CD4-positive, CD25-positive, alpha-beta regulatory T cell (primary cell): Measurements from ENCODE around the gene WNT7A. TPM values are rescaled to one million over a fixed set of nuclear protein-coding genes. Genes with fewer than 3 reads are reported as not detected.

Experiments
- ATAC-seq, 2 donors: fragments of 150-1000 bp; cut with Tn5 transposase; one replicate each; pipeline ENCODE4 v1.10.0; 2021; ENCODE audit warnings: low read depth in 2 of 2, moderate number of reproducible peaks in 2 of 2, moderate library complexity in 1 of 2
- DNase-seq, 3 donors: peaks; one replicate each; pipeline versions ENCODE4 v3.0.0 to v3.0.0-alpha.2; 2012 to 2022; ENCODE audit warnings: mixed read lengths in 1 of 3
- H3K27ac ChIP-seq: one replicate; pipeline ENCODE4 v1.7.0; 2013; ENCODE audit warnings: mild to moderate bottlenecking, low read length; ENCODE audit not compliant: insufficient read depth, poor library complexity, severe bottlenecking
- H3K27me3 ChIP-seq: one replicate; pipeline ENCODE4 v1.7.0; 2013; ENCODE audit warnings: low read length; ENCODE audit not compliant: control insufficient read depth, insufficient read depth
- H3K36me3 ChIP-seq: one replicate; pipeline ENCODE4 v1.7.0; 2013; ENCODE audit warnings: mild to moderate bottlenecking, low read length, moderate library complexity; ENCODE audit not compliant: control insufficient read depth, insufficient read depth
- H3K4me1 ChIP-seq: 2 replicates; pipeline ENCODE4 v1.7.0; 2013; ENCODE audit warnings: mild to moderate bottlenecking, low read length; ENCODE audit not compliant: insufficient read depth, control insufficient read depth, poor library complexity, severe bottlenecking
- H3K4me3 ChIP-seq: one replicate; pipeline ENCODE4 v1.7.0; 2013; ENCODE audit warnings: low read depth, mild to moderate bottlenecking, low read length, moderate library complexity
- H3K9me3 ChIP-seq, 2 experiments: 1 replicate in 1 of 2; 2 replicates in 1 of 2; pipeline ENCODE4 v1.7.0; 2013; ENCODE audit warnings: low read length in 2 of 2, mild to moderate bottlenecking in 1 of 2, moderate library complexity in 1 of 2; ENCODE audit not compliant: control insufficient read depth in 2 of 2
- H3K27ac Mint-ChIP-seq, 3 donors: one replicate each; pipeline ENCODE4 v1.8.0; 2020 to 2022; ENCODE audit warnings: mild to moderate bottlenecking in 3 of 3, mixed read lengths in 3 of 3, moderate library complexity in 2 of 3
- H3K27me3 Mint-ChIP-seq: one replicate; pipeline ENCODE4 v1.8.0; 2022; ENCODE audit warnings: mild to moderate bottlenecking, mixed read lengths
- H3K36me3 Mint-ChIP-seq: one replicate; pipeline ENCODE4 v1.8.0; 2020; ENCODE audit warnings: mixed read lengths
- H3K4me1 Mint-ChIP-seq, 4 donors: one replicate each; pipeline ENCODE4 v1.8.0; 2020 to 2022; ENCODE audit warnings: mixed read lengths in 4 of 4, mild to moderate bottlenecking in 1 of 4
- H3K4me3 Mint-ChIP-seq, 4 donors: one replicate each; pipeline ENCODE4 v1.8.0; 2020 to 2022; ENCODE audit warnings: mild to moderate bottlenecking in 4 of 4, mixed read lengths in 4 of 4, moderate library complexity in 3 of 4
- H3K9me3 Mint-ChIP-seq, 7 donors: one replicate each; pipeline ENCODE4 v1.8.0; 2020 to 2022; ENCODE audit warnings: mixed read lengths in 7 of 7, mild to moderate bottlenecking in 3 of 7, moderate library complexity in 2 of 7
- polyA plus RNA-seq, 4 donors: library from polyadenylated mRNA; unstranded; fragments of 300-500 nt; fragmentation: Illumina TruSeq; gene quantifications; one replicate each; pipeline ENCODE4 v1.2.3, GENCODE V29; 2021
- total RNA-seq: library from RNA; stranded (reverse); gene quantifications from one replicate; pipeline ENCODE4 v1.2.3, GENCODE V29; 2022

Gene WNT7A
- total and polyA plus RNA-seq, 5 donors from 2014 or later = 0.34 to 2.5 (median 1.1) TPM; not detected in 1

DNA sequence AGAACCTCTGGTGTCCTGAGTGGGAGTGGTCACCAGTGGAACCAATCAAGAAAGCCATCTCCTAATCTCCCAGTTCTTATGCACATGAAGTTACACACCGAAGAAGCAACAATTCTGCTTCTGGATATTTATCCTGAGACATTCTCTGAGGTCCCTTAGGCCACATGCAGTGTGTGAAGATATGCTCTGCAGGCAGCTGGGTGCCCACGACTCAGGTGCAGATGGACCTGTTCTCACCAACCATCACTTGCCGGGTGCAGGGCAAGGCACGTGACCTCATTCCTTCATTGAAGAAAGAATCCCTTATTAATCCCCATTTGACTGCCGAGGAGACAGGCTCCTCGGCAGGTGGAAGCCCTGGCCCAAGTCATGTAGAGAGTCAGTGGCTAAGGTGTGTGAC is 79.8 kb downstream of the WNT7A start:
- ATAC-seq (no peak), DNase-seq (no peak)
- Histone ChIP-seq H3K4me1 (no peaks in the 10 kb centered on the region), H3K36me3 (no peaks in the 10 kb centered on the region), H3K27ac (no peak overlapping the region), H3K4me3 (no peak overlapping the region), H3K9me3 (no peaks in the 10 kb centered on the region), H3K27me3 (no peaks in the 10 kb centered on the region)
- Mint-ChIP-seq H3K27ac (no peak overlapping the region), H3K27me3 (no peaks in the 10 kb centered on the region), H3K4me1 (no peaks in the 10 kb centered on the region), H3K9me3 (peaks cover 0 to 2% (median 0%) of the 10 kb centered on the region in 7 donors), H3K36me3 (no peaks in the 10 kb centered on the region), H3K4me3 (no peak overlapping the region)

- Mint-ChIP-seq H3K9me3 (peaks cover 0 to 2% (median 0%) of the 10 kb centered on the region in 7 donors), H3K36me3 (no peaks in the 10 kb centered on the region), H3K27me3 (peaks cover 4% of the 10 kb centered on the region), H3K4me3 (no peak overlapping the region), H3K27ac (no peak overlapping the region), H3K4me1 (no peaks in the 10 kb centered on the region)
- Histone ChIP-seq H3K4me1 (no peaks in the 10 kb centered on the region), H3K9me3 (no peaks in the 10 kb centered on the region), H3K36me3 (no peaks in the 10 kb centered on the region), H3K27ac (no peak overlapping the region), H3K27me3 (no peaks in the 10 kb centered on the region), H3K4me3 (no peak overlapping the region)
- DNase-seq (no peak), ATAC-seq (no peak)
These were observed 81.5 kb downstream of the WNT7A start for GRCh38 chr3:13798401-13798800.

GRCh38 chr3:13796701-13797460 is 83.0 kb downstream of the WNT7A start:
- H3K27ac ChIP-seq = no peak overlapping the region
- Mint-ChIP-seq H3K4me1 (no peaks in the 10 kb centered on the region), H3K4me3 (no peak overlapping the region), H3K27me3 (peaks cover 4% of the 10 kb centered on the region), H3K9me3 (no peaks in the 10 kb centered on the region), H3K36me3 (no peaks in the 10 kb centered on the region), H3K27ac (no peak overlapping the region)
- no peaks in the 10 kb centered on the region for H3K27me3 ChIP-seq
- no peaks in the 10 kb centered on the region for H3K9me3 ChIP-seq
- no peak overlapping the region for H3K4me3 ChIP-seq
- DNase-seq = no peak
- H3K36me3 ChIP-seq = no peaks in the 10 kb centered on the region
- H3K4me1 ChIP-seq = no peaks in the 10 kb centered on the region
- ATAC-seq = no peak

- no peak overlapping the region for H3K4me3 ChIP-seq
- no peaks in the 10 kb centered on the region for H3K36me3 Mint-ChIP-seq
- no peaks in the 10 kb centered on the region for H3K4me1 ChIP-seq
- DNase-seq (no peak), ATAC-seq (no peak)
- no peaks in the 10 kb centered on the region for H3K9me3 ChIP-seq
- H3K4me1 Mint-ChIP-seq = no peaks in the 10 kb centered on the region
- no peaks in the 10 kb centered on the region for H3K9me3 Mint-ChIP-seq
- no peak overlapping the region for H3K27ac ChIP-seq
- no peaks in the 10 kb centered on the region for H3K36me3 ChIP-seq
- no peaks in the 10 kb centered on the region for H3K27me3 ChIP-seq
- H3K27ac Mint-ChIP-seq = no peak overlapping the region
- peaks cover 4% of the 10 kb centered on the region for H3K27me3 Mint-ChIP-seq
- no peak overlapping the region for H3K4me3 Mint-ChIP-seq
These were observed 84.1 kb downstream of the WNT7A start for GRCh38 chr3:13795816-13796215.

GRCh38 chr3:13794322-13794721 is 85.5 kb downstream of the WNT7A start:
- no peak for DNase-seq
- no peaks in the 10 kb centered on the region for H3K36me3 ChIP-seq
- Mint-ChIP-seq H3K27me3 (peaks cover 4% of the 10 kb centered on the region), H3K4me1 (no peaks in the 10 kb centered on the region), H3K4me3 (no peak overlapping the region), H3K9me3 (no peaks in the 10 kb centered on the region), H3K27ac (no peak overlapping the region), H3K36me3 (no peaks in the 10 kb centered on the region)
- H3K27me3 ChIP-seq = no peaks in the 10 kb centered on the region
- no peak overlapping the region for H3K27ac ChIP-seq
- H3K4me1 ChIP-seq = no peaks in the 10 kb centered on the region
- ATAC-seq = no peak
- H3K9me3 ChIP-seq = no peaks in the 10 kb centered on the region
- H3K4me3 ChIP-seq = no peak overlapping the region

DNA sequence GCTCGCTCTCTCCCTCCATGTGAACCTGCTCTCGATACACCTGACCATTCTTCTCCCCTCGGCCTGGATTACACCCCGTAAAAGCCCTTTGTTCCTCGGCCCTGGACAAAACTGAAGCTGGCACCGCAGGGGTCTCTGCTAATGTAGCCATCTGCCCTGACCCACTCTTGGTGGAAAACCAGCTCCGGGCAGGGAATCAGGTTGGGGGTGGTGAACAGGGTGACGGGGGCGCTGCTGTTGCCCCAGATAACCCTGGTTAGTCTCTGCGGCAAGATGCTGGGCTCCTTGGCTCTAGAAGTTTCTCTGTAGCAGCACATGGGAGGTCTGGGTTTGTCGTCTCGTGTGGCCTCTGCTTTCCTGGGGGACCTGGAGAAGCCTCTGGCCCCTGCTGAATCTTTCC is 86.4 kb downstream of the WNT7A start:
- Mint-ChIP-seq H3K9me3 (no peaks in the 10 kb centered on the region), H3K27me3 (peaks cover 4% of the 10 kb centered on the region), H3K36me3 (no peaks in the 10 kb centered on the region), H3K4me1 (no peaks in the 10 kb centered on the region), H3K27ac (no peak overlapping the region), H3K4me3 (no peak overlapping the region)
- DNase-seq = no peak
- Histone ChIP-seq H3K27me3 (no peaks in the 10 kb centered on the region), H3K36me3 (no peaks in the 10 kb centered on the region), H3K4me1 (no peaks in the 10 kb centered on the region), H3K9me3 (no peaks in the 10 kb centered on the region), H3K4me3 (no peak overlapping the region), H3K27ac (no peak overlapping the region)
- ATAC-seq = no peak

DNA sequence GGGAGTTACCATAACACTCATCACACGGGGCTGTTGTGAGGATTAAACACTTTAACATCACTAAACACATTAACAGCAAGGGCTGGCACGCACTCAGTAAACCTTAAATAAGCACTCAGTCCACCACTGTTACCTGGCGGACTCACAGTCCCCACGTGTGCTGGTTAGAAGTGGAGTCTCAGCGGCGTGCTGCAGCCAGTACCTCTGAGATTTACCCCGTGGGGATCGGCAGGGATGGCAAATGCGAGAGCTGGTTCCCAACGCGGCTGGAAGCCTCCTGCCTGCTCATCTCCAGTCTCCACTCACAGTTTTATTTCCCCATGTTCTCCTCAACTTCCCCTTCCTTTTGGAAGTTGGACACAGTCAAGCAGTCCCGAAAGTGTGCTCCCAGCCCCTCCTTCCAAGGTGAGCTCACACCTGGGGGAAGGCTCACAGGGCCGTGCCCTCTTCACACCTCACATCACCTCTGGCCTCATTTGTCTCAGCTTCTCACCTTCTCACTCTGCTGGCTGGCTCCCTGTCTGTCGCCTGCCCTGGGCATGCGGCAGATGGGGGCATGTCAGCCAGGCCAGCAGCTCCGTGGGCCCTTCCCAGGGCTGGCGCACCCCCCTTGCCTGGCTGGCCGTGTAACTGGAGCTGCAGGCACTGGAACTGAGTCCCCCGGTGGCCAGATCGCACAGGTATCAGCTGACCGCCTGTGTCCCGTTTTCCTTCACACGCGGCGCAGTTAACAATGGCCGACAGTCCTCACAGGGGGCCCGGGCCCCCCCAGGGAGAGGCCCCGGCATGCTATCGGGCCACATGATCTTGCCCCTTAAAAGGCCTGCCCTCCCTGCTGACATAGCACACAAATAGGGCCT is 87.1 kb downstream of the WNT7A start:
- Mint-ChIP-seq H3K9me3 (no peaks in the 10 kb centered on the region), H3K4me3 (no peak overlapping the region), H3K27ac (no peak overlapping the region), H3K27me3 (peaks cover 4% of the 10 kb centered on the region), H3K36me3 (no peaks in the 10 kb centered on the region), H3K4me1 (no peaks in the 10 kb centered on the region)
- H3K4me3 ChIP-seq = no peak overlapping the region
- no peaks in the 10 kb centered on the region for H3K9me3 ChIP-seq
- ATAC-seq = no peak
- H3K4me1 ChIP-seq = no peaks in the 10 kb centered on the region
- H3K27ac ChIP-seq = no peak overlapping the region
- H3K36me3 ChIP-seq = no peaks in the 10 kb centered on the region
- DNase-seq = no peak
- no peaks in the 10 kb centered on the region for H3K27me3 ChIP-seq
